Vagina (tissue), 2 donors: ENCODE results near the gene ZDHHC13. TPM values are rescaled to one million over a fixed set of nuclear protein-coding genes. Genes with fewer than 3 reads are reported as not detected.

ENCODE experiments used
- DNase-seq, 2 donors: peaks; one replicate each; pipeline ENCODE4 v3.0.0-alpha.2; 2017; ENCODE audit errors: extremely low spot score in 2 of 2
- H3K27ac ChIP-seq: fragments of 200-600 bp; sonication (generic); one replicate; pipeline ENCODE4 v1.5.1; 2019
- H3K27me3 ChIP-seq: fragments of 200-600 bp; sonication (generic); one replicate; pipeline ENCODE4 v1.5.1; 2019
- H3K36me3 ChIP-seq, 2 donors: fragments of 200-600 bp; sonication (generic); one replicate each; pipeline ENCODE4 v1.5.1; 2017 to 2019
- H3K4me1 ChIP-seq: fragments of 200-600 bp; sonication (generic); one replicate; pipeline ENCODE4 v1.5.1; 2019
- H3K4me3 ChIP-seq, 2 donors: fragments of 200-600 bp; sonication (generic); 1 replicate in 1 of 2; 2 replicates in 1 of 2; pipeline ENCODE4 v1.5.1; 2016 to 2019
- H3K9me3 ChIP-seq: fragments of 200-600 bp; sonication (generic); one replicate; pipeline ENCODE4 v1.5.1; 2019
- POLR2A ChIP-seq, 2 donors: fragments of 450-650 bp; IDR thresholded peaks; one replicate each; pipeline ENCODE4 v1.6.1; 2017; ENCODE audit warnings: antibody characterized with exemption in 2 of 2, mild to moderate bottlenecking in 2 of 2, moderate library complexity in 2 of 2
- POLR2AphosphoS5 ChIP-seq, 2 donors: sonication (generic); formaldehyde crosslinking; IDR thresholded peaks; one replicate each; pipeline ENCODE4 v1.9.0; 2017; ENCODE audit warnings: antibody characterized with exemption in 2 of 2, mild to moderate bottlenecking in 2 of 2, low read depth in 1 of 2; ENCODE audit not compliant: insufficient read depth in 1 of 2
- intact Hi-C: fragments of 100-400 bp; cut with DNase I; formaldehyde crosslinking; loops from one replicate; pipeline ENCODE4 v1.15.1; 2023
- total RNA-seq: library from RNA; depleted of rRNA; stranded (reverse); fragments of >200 nt; gene quantifications from one replicate; pipeline ENCODE4 v1.2.3, GENCODE V29; 2016
- TF ChIP-seq, protein P1 (sequence below), 3 experiments: fragments of 450-650 bp in 2 of 3; fragments of 200-600 bp in 1 of 3; sonication (generic) in 1 of 3; IDR thresholded peaks; one replicate each; pipeline ENCODE4 v1.5.1; 2017 to 2019; ENCODE audit warnings: antibody characterized with exemption in 3 of 3, mild to moderate bottlenecking in 2 of 3, moderate library complexity in 2 of 3

Gene ZDHHC13
- total RNA-seq, 1 donor from 2014 or later = 22.6 TPM

- Histone ChIP-seq H3K4me1 (no peaks in the 10 kb centered on the region), H3K27ac (no peak overlapping the region), H3K9me3 (no peaks in the 10 kb centered on the region), H3K36me3 (no peaks in the 10 kb centered on the region), H3K27me3 (no peaks in the 10 kb centered on the region), H3K4me3 (no peak overlapping the region)
- no peak for DNase-seq
- intact Hi-C loops = no loop called here
- TF ChIP-seq, protein P1, sequence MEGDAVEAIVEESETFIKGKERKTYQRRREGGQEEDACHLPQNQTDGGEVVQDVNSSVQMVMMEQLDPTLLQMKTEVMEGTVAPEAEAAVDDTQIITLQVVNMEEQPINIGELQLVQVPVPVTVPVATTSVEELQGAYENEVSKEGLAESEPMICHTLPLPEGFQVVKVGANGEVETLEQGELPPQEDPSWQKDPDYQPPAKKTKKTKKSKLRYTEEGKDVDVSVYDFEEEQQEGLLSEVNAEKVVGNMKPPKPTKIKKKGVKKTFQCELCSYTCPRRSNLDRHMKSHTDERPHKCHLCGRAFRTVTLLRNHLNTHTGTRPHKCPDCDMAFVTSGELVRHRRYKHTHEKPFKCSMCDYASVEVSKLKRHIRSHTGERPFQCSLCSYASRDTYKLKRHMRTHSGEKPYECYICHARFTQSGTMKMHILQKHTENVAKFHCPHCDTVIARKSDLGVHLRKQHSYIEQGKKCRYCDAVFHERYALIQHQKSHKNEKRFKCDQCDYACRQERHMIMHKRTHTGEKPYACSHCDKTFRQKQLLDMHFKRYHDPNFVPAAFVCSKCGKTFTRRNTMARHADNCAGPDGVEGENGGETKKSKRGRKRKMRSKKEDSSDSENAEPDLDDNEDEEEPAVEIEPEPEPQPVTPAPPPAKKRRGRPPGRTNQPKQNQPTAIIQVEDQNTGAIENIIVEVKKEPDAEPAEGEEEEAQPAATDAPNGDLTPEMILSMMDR (IDR thresholded peaks at IDR 0.05) = no peak
- TF ChIP-seq POLR2A (IDR thresholded peaks at IDR 0.05) = no peak
- TF ChIP-seq POLR2AphosphoS5 (IDR thresholded peaks at IDR 0.05; ENCODE audit: insufficient read depth in 1 of 2, low read depth in 1 of 2) = no peak
Observed at GRCh38 chr11:19193916-19194315, 76.9 kb downstream of the ZDHHC13 start.

GRCh38 chr11:19194620-19195308 lies 77.8 kb downstream of the ZDHHC13 start:
- no peaks in the 10 kb centered on the region for H3K4me1 ChIP-seq
- intact Hi-C loops = no loop called here
- H3K36me3 ChIP-seq = no peaks in the 10 kb centered on the region
- TF ChIP-seq POLR2AphosphoS5 (IDR thresholded peaks at IDR 0.05; ENCODE audit: insufficient read depth in 1 of 2, low read depth in 1 of 2) (no peak), POLR2A (IDR thresholded peaks at IDR 0.05) (no peak)
- TF ChIP-seq, protein P1 (IDR thresholded peaks at IDR 0.05) = no peak
- H3K4me3 ChIP-seq = no peak overlapping the region
- DNase-seq = no peak
- no peak overlapping the region for H3K27ac ChIP-seq
- H3K9me3 ChIP-seq = no peaks in the 10 kb centered on the region
- no peaks in the 10 kb centered on the region for H3K27me3 ChIP-seq

DNA sequence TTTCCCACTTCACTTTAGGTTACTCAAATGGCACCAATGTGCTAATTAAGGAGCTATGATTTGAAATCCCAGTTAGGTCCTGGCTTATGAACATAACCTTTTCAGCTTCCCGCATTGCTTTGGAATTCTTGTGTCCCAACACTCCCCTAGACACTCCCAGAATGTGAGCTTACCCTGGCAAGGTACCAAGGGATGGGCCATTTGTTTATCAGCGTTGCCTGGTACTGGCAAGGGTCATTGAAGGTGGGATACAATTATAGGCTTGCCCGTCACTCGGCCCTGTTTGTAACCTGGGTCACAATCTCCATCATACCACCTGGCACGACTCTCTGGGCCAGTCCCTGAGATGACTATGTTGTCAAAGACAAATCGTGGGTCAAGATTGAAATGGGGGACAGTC lies 79.5 kb downstream of the ZDHHC13 start:
- no peak overlapping the region for H3K27ac ChIP-seq
- H3K4me1 ChIP-seq = no peaks in the 10 kb centered on the region
- H3K27me3 ChIP-seq = no peaks in the 10 kb centered on the region
- no peak for DNase-seq
- H3K36me3 ChIP-seq = no peaks in the 10 kb centered on the region
- no peak for TF ChIP-seq POLR2AphosphoS5 (IDR thresholded peaks at IDR 0.05; ENCODE audit: insufficient read depth in 1 of 2, low read depth in 1 of 2)
- TF ChIP-seq, protein P1 (IDR thresholded peaks at IDR 0.05) = no peak
- TF ChIP-seq POLR2A (IDR thresholded peaks at IDR 0.05) = no peak
- no peak overlapping the region for H3K4me3 ChIP-seq
- intact Hi-C loops = no loop called here
- no peaks in the 10 kb centered on the region for H3K9me3 ChIP-seq

DNA sequence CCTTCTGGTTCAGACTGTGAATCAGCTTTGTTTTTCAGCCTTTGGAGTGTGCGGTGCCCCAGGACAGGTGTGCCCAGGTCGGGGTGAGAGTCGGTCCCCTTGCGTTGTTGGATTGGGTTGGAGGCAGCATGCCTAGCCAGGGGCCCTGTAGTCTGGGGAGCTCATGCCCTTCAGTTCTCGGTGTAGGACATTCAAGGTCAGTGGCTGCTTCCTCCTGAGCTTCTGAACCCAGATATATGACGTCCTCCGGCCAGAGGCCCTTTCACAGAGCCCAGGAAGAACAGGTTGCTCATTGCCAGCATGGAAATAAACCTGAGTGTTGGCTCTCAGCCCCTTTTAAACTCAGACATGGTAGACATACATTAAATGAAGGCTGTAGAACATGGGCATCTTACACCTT lies 82.1 kb downstream of the ZDHHC13 start:
- no peaks in the 10 kb centered on the region for H3K4me1 ChIP-seq
- no peaks in the 10 kb centered on the region for H3K27me3 ChIP-seq
- intact Hi-C loops = no loop called here

GRCh38 chr11:19199771-19200170 lies 82.8 kb downstream of the ZDHHC13 start:
- H3K4me1 ChIP-seq = no peaks in the 10 kb centered on the region
- no peaks in the 10 kb centered on the region for H3K36me3 ChIP-seq
- H3K27ac ChIP-seq = no peak overlapping the region
- no peaks in the 10 kb centered on the region for H3K27me3 ChIP-seq
- H3K4me3 ChIP-seq = no peak overlapping the region
- intact Hi-C loops = no loop called here
- DNase-seq = no peak
- no peaks in the 10 kb centered on the region for H3K9me3 ChIP-seq
- TF ChIP-seq, protein P1 (IDR thresholded peaks at IDR 0.05) = no peak
- TF ChIP-seq POLR2AphosphoS5 (IDR thresholded peaks at IDR 0.05; ENCODE audit: insufficient read depth in 1 of 2, low read depth in 1 of 2) = no peak
- no peak for TF ChIP-seq POLR2A (IDR thresholded peaks at IDR 0.05)

More for the DNA sequence above, 82.1 kb downstream of the ZDHHC13 start:
- H3K9me3 ChIP-seq = no peaks in the 10 kb centered on the region
- TF ChIP-seq POLR2A (IDR thresholded peaks at IDR 0.05) = no peak
- TF ChIP-seq, protein P1 (IDR thresholded peaks at IDR 0.05) = no peak
- no peak for TF ChIP-seq POLR2AphosphoS5 (IDR thresholded peaks at IDR 0.05; ENCODE audit: insufficient read depth in 1 of 2, low read depth in 1 of 2)
- no peak for DNase-seq
- H3K4me3 ChIP-seq = no peak overlapping the region
- no peaks in the 10 kb centered on the region for H3K36me3 ChIP-seq
- H3K27ac ChIP-seq = no peak overlapping the region
